ENCODE data around the gene PLA2G6. TPM values are rescaled to one million over a fixed set of nuclear protein-coding genes. Genes with fewer than 3 reads are reported as not detected.
"Not testable (repeated sequence)": the region's sequence is repeated elsewhere in the genome, so short reads cannot be mapped to it uniquely, and the experiment has no call there.

PLA2G6 gene
- total and polyA plus RNA-seq, 2 experiments from 2014 or later: 28.2 to 30.2 TPM

GRCh38 chr22:38080474-38080849, 101.2 kb downstream of the PLA2G6 start:
- Histone ChIP-seq H3K4me3 (no peak overlapping the region), H3K4me2 (peak overlapping the region; percentile 86), H3K4me1 (ENCODE audit: insufficient read depth) (peaks cover 11% of the 10 kb centered on the region), H3K79me2 (no peaks in the 10 kb centered on the region), H2AFZ (no peak overlapping the region), H3K9me3 (ENCODE audit: low read depth) (no peaks in the 10 kb centered on the region), H3K36me3 (replicated peaks; ENCODE audit: insufficient read depth, low read depth) (no peaks in the 10 kb centered on the region), H3K27me3 (peaks cover 14% of the 10 kb centered on the region), H3K9me2 (replicated peaks; ENCODE audit: insufficient read depth) (no peaks in the 10 kb centered on the region), H3K27ac (no peak overlapping the region), H4K20me1 (ENCODE audit: insufficient read depth, poor library complexity, severe bottlenecking) (no peaks in the 10 kb centered on the region)
- WGBS (ENCODE audit: low lambda C conversion rate, missing lambda C conversion rate): 82% methylated on average over 11 of the region's 11 CpGs
- DNase-seq (ENCODE audit: low spot score): no peak
- TF ChIP-seq EZH2 (IDR thresholded peaks at IDR 0.05; ENCODE audit: borderline replicate concordance) (no peak), CTCF (IDR thresholded peaks at IDR 0.05; ENCODE audit: poor library complexity) (no peak), EZH2phosphoT487 (IDR thresholded peaks at IDR 0.05; ENCODE audit: low read depth, severe bottlenecking, unreplicated experiment) (no peak)

GRCh38 chr22:38079804-38080203, 101.8 kb downstream of the PLA2G6 start:
- DNase-seq (ENCODE audit: low spot score): no peak
- 90% methylated on average over 7 of the region's 7 CpGs for WGBS (ENCODE audit: low lambda C conversion rate, missing lambda C conversion rate)
- Histone ChIP-seq H3K79me2 (no peaks in the 10 kb centered on the region), H3K4me2 (no peak overlapping the region), H3K27ac (no peak overlapping the region), H2AFZ (no peak overlapping the region), H3K9me3 (ENCODE audit: low read depth) (no peaks in the 10 kb centered on the region), H4K20me1 (ENCODE audit: insufficient read depth, poor library complexity, severe bottlenecking) (no peaks in the 10 kb centered on the region), H3K36me3 (replicated peaks; ENCODE audit: insufficient read depth, low read depth) (no peaks in the 10 kb centered on the region), H3K4me1 (ENCODE audit: insufficient read depth) (peaks cover 11% of the 10 kb centered on the region), H3K4me3 (no peak overlapping the region), H3K9me2 (replicated peaks; ENCODE audit: insufficient read depth) (no peaks in the 10 kb centered on the region), H3K27me3 (peaks cover 14% of the 10 kb centered on the region)
- TF ChIP-seq EZH2 (IDR thresholded peaks at IDR 0.05; ENCODE audit: borderline replicate concordance) (no peak), CTCF (IDR thresholded peaks at IDR 0.05; ENCODE audit: poor library complexity) (no peak), EZH2phosphoT487 (IDR thresholded peaks at IDR 0.05; ENCODE audit: low read depth, severe bottlenecking, unreplicated experiment) (no peak)

- not testable (repeated sequence) for H3K79me2 ChIP-seq; H3K9me2 ChIP-seq (replicated peaks; ENCODE audit: insufficient read depth); H2AFZ ChIP-seq; H3K4me2 ChIP-seq; H3K36me3 ChIP-seq (replicated peaks; ENCODE audit: insufficient read depth, low read depth); H3K9me3 ChIP-seq (ENCODE audit: low read depth); DNase-seq (ENCODE audit: low spot score); H4K20me1 ChIP-seq (ENCODE audit: insufficient read depth, poor library complexity, severe bottlenecking); H3K27ac ChIP-seq; H3K4me3 ChIP-seq
- H3K4me1 ChIP-seq (ENCODE audit: insufficient read depth): peaks cover 11% of the 10 kb centered on the region
- H3K27me3 ChIP-seq: peaks cover 14% of the 10 kb centered on the region
- WGBS (ENCODE audit: low lambda C conversion rate, missing lambda C conversion rate): 95% methylated on average over 2 of the region's 2 CpGs
These were observed 102.4 kb downstream of the PLA2G6 start for GRCh38 chr22:38079208-38079607.

- no peak overlapping the region for H3K4me3 ChIP-seq
- H3K9me3 ChIP-seq (ENCODE audit: low read depth): no peaks in the 10 kb centered on the region
- 85% methylated on average over 22 of the region's 22 CpGs for WGBS (ENCODE audit: low lambda C conversion rate, missing lambda C conversion rate)
- peaks cover 11% of the 10 kb centered on the region for H3K4me1 ChIP-seq (ENCODE audit: insufficient read depth)
- H3K27me3 ChIP-seq: peaks cover 14% of the 10 kb centered on the region
- H3K4me2 ChIP-seq: no peak overlapping the region
- H3K79me2 ChIP-seq: no peaks in the 10 kb centered on the region
- no peaks in the 10 kb centered on the region for H3K9me2 ChIP-seq (replicated peaks; ENCODE audit: insufficient read depth)
- H2AFZ ChIP-seq: no peak overlapping the region
- no peaks in the 10 kb centered on the region for H4K20me1 ChIP-seq (ENCODE audit: insufficient read depth, poor library complexity, severe bottlenecking)
- TF ChIP-seq EZH2phosphoT487 (IDR thresholded peaks at IDR 0.05; ENCODE audit: low read depth, severe bottlenecking, unreplicated experiment): no peak
- TF ChIP-seq CTCF (IDR thresholded peaks at IDR 0.05; ENCODE audit: poor library complexity): no peak
- TF ChIP-seq EZH2 (IDR thresholded peaks at IDR 0.05; ENCODE audit: borderline replicate concordance): no peak
- no peak overlapping the region for H3K27ac ChIP-seq
- no peak for DNase-seq (ENCODE audit: low spot score)
- H3K36me3 ChIP-seq (replicated peaks; ENCODE audit: insufficient read depth, low read depth): no peaks in the 10 kb centered on the region
These were observed 103.4 kb downstream of the PLA2G6 start for GRCh38 chr22:38078046-38078840.

All from hepatocyte (in vitro differentiated cells).